Measurements from ENCODE around the gene NUDT8.
"Not testable (repeated sequence)": the region's sequence is repeated elsewhere in the genome, so short reads cannot be mapped to it uniquely, and the experiment has no call there.

Gene NUDT8

GRCh38 chr11:67619683-67620618, 9.8 kb downstream of the NUDT8 start:
- H3K9me3 ChIP-seq (ENCODE audit: control extremely low read depth in 1 of 5, control insufficient read depth in 4 of 5, insufficient read depth in 2 of 5, low read depth in 1 of 5, low read length in 4 of 5); H3K27ac ChIP-seq (ENCODE audit: insufficient read depth in 1 of 2, low read depth in 1 of 2, low read length in 2 of 2, poor library complexity in 1 of 2, severe bottlenecking in 2 of 2); DNase-seq; H3K36me3 ChIP-seq (ENCODE audit: control insufficient read depth in 4 of 4, insufficient read depth in 4 of 4, low read length in 3 of 4); H3K27me3 ChIP-seq (replicated peaks in 2 of 5; ENCODE audit: control insufficient read depth in 4 of 5, insufficient read depth in 5 of 5, low read length in 4 of 5); POLR2A ChIA-PET; H3K4me3 ChIP-seq (ENCODE audit: control insufficient read depth in 1 of 7, extremely low read depth in 1 of 7, insufficient read depth in 4 of 7, low read depth in 2 of 7, low read length in 6 of 7): not testable (repeated sequence)
- CTCF ChIA-PET, result interaction anchor here (0.9 to 8.7 kb wide), 2 partner anchors 10 to 11 kb away, joined by 4 to 81 read pairs; partner anchors contain the start of gene NUDT8
- peaks cover 0 to 15% (median 12%) of the 10 kb centered on the region in 4 experiments for H3K4me1 ChIP-seq (ENCODE audit: control extremely low read depth in 1 of 4, control insufficient read depth in 4 of 4, insufficient read depth in 4 of 4, low read length in 3 of 4)
- WGBS (ENCODE audit: insufficient coverage), result 98% methylated on average over 19 of the region's 33 CpGs

DNA sequence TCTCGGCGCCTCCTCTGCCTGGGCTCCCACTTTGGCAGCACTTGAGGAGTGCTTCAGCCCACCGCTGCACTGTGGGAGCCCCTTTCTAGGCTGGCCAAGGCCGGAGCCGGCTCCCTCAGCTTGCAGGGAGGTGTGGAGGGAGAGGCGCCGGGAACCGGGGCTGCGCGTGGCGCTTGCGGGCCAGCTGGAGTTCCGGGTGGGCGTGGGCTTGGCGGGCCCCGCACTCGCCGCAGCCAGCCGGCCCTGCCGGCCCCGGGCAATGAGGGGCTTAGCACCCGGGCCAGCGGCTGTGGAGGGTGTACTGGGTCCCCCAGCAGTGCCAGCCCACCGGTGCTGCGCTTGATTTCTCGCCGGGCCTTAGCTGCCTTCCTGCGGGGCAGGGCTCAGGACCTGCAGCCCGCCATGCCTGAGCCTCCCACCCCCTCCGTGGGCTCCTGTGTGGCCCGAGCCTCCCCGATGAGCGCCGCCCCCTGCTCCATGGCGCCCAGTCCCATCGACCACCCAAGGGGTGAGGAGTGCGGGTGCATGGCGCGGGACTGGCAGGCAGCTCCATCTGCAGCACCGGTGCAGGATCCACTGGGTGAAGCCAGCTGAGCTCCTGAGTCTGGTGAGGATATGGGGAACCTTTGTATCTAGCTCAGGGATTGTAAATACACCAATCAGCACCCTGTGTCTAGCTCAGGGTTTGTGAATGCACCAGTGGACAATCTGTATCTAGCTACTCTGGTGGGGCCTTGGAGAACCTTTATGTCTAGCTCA, 10.7 kb downstream of the NUDT8 start:
- H3K27me3 ChIP-seq (replicated peaks in 2 of 5; ENCODE audit: control insufficient read depth in 4 of 5, insufficient read depth in 5 of 5, low read length in 4 of 5); H3K27ac ChIP-seq (ENCODE audit: insufficient read depth in 1 of 2, low read depth in 1 of 2, low read length in 2 of 2, poor library complexity in 1 of 2, severe bottlenecking in 2 of 2); DNase-seq; POLR2A ChIA-PET; H3K9me3 ChIP-seq (ENCODE audit: control extremely low read depth in 1 of 5, control insufficient read depth in 4 of 5, insufficient read depth in 2 of 5, low read depth in 1 of 5, low read length in 4 of 5); H3K4me3 ChIP-seq (ENCODE audit: control insufficient read depth in 1 of 7, extremely low read depth in 1 of 7, insufficient read depth in 4 of 7, low read depth in 2 of 7, low read length in 6 of 7); H3K36me3 ChIP-seq (ENCODE audit: control insufficient read depth in 4 of 4, insufficient read depth in 4 of 4, low read length in 3 of 4): not testable (repeated sequence)
- CTCF ChIA-PET, result interaction anchor here (0.9 to 8.7 kb wide), 2 partner anchors 10 kb away, joined by 4 to 81 read pairs; partner anchors contain the start of gene NUDT8
- peaks cover 0 to 23% (median 21%) of the 10 kb centered on the region in 4 experiments for H3K4me1 ChIP-seq (ENCODE audit: control extremely low read depth in 1 of 4, control insufficient read depth in 4 of 4, insufficient read depth in 4 of 4, low read length in 3 of 4)
- 95% methylated on average over 29 of the region's 40 CpGs for WGBS (ENCODE audit: insufficient coverage)

DNA sequence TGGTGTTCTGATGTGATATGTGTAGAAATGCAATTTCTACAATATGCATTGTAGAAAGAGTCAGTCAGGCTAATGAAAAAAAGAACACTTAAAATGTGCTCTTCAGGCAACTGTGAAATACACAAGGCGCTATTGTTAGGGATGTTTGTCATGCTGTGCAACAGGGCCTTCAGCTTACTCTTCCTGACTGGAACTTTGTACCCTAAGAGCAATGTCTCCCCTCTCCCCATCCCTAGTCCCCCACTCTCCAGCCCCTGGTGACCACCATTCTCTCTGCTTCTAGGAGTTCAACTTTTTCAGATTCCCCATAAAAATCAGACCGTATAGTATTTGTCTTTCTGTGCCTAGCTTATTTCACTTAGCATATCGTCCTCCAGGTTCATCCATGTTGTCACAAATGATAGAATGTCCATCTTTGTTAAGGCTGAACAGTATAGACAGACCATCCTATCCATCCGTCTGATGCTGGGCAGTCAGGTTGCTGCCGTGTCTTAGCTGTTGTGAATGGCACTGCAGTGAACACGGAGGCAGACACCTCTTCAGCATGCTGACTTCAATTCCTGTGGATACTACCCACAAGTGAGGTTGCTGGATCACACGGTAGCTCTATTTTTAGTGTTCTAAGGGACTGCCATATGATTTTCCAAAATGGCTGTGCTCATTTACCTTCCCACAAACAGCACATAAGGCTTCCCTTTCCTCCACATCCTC, 12.3 kb downstream of the NUDT8 start:
- POLR2A ChIA-PET, result no interaction called here

DNA sequence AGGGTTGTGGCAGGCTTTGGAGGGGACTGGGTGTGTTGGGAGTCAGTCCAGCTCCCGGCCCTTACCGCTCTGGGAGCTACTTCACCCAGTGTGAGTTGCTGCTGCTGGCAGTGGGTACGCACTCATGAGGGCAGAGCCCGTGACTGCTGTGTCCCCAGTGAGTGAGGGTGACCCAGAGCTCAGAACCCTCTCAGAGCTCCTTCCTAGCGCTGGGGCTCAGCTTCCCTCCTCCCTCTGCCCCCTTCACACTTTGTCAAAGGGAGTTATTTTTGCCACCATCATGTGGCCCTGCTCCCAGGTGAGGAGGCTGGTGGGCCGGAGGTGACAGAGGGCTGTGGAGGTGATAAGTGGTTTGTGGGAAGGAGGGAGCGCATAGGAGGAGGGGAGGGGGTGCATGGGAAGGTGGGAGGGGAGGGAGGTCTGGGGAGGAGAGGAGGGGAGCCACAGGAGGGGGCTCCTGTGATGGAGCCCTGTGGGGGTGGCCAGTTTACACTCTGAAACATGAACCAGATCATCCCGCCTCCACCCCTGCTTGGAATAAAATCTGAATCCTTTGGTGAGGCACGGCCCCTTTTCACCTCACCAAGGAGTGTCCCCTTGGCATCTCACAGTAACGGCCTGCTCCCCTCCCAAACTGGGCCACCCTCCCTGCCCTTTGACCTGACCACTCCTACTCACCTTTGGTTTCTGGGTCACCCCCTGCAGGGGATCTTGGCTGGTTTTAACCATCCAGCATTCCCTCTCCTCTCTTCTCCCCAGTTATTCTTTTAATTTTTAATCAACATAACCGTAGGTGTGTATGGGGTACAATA, 13.1 kb downstream of the NUDT8 start:
- POLR2A ChIA-PET, result interaction anchor here (0.9 kb wide), 1 partner anchor 11 kb away, joined by 3 read pairs; no protein-coding TSS in a partner anchor

More for the DNA sequence above, 12.3 kb downstream of the NUDT8 start:
- CTCF ChIA-PET, result interaction anchor here (1.0 to 8.7 kb wide), 4 partner anchors 12 to 256 kb away, joined by 3 to 81 read pairs (median 4); partner anchors contain the start of genes GSTP1 and NUDT8
- Histone ChIP-seq H3K27ac (ENCODE audit: insufficient read depth in 1 of 2, low read depth in 1 of 2, low read length in 2 of 2, poor library complexity in 1 of 2, severe bottlenecking in 2 of 2) (no peak overlapping the region), H3K4me1 (ENCODE audit: control extremely low read depth in 1 of 4, control insufficient read depth in 4 of 4, insufficient read depth in 4 of 4, low read length in 3 of 4) (peaks cover 0 to 33% (median 32%) of the 10 kb centered on the region in 4 experiments), H3K36me3 (ENCODE audit: control insufficient read depth in 4 of 4, insufficient read depth in 4 of 4, low read length in 3 of 4) (peaks cover 0 to 9% (median 7%) of the 10 kb centered on the region in 4 experiments), H3K9me3 (ENCODE audit: control extremely low read depth in 1 of 5, control insufficient read depth in 4 of 5, insufficient read depth in 2 of 5, low read depth in 1 of 5, low read length in 4 of 5) (no peaks in the 10 kb centered on the region), H3K27me3 (replicated peaks in 2 of 5; ENCODE audit: control insufficient read depth in 4 of 5, insufficient read depth in 5 of 5, low read length in 4 of 5) (no peaks in the 10 kb centered on the region), H3K4me3 (ENCODE audit: control insufficient read depth in 1 of 7, extremely low read depth in 1 of 7, insufficient read depth in 4 of 7, low read depth in 2 of 7, low read length in 6 of 7) (no peak overlapping the region)
- no peak for DNase-seq
- 100% methylated on average over 6 of the region's 7 CpGs for WGBS (ENCODE audit: insufficient coverage)

DNA sequence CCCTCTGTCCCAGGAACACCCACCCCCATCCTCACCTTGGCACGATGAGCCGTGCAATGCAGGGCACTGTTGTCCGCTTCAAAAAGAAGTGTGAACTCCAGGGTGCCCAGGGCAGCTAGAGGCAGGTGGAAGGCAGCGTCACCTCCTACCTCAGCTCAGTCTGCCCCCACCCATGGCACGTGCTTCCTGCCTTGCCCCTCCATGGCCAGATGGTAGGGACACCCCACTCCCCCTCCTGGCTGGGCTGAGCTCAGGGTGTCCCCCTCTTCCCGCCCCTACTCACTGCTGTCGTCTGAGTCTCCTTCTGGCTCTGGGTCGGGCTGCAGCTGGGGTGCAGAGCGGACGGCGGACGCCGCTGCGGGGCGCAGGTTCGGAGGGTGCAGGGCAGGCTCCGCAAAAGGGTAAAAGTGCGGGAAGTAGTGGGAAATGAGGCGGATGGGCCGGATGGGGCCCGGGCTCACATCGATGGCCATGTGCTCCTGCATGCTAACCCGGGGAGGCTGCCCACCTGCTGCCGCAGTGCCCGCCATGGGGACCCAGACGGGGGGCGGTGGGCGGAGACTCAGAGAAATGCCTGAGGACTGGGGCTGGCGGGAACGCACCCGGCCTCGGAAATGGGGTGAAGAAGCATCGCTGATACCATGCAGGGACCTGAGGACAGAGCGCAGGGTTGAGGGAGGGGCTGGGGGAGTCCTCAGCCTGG, 13.9 kb downstream of the NUDT8 start:
- CTCF ChIA-PET, result interaction anchor here (1.4 to 8.7 kb wide), 7 partner anchors 14 to 46 kb away, joined by 3 to 81 read pairs (median 6); partner anchors contain the start of genes GSTP1, NUDT8 and TBX10
- H3K4me3 ChIP-seq (ENCODE audit: control insufficient read depth in 1 of 7, extremely low read depth in 1 of 7, insufficient read depth in 4 of 7, low read depth in 2 of 7, low read length in 6 of 7), result peak overlapping the region in 1 of 7 experiments; percentile 53
- peaks cover 2 to 24% (median 18%) of the 10 kb centered on the region in 4 experiments for H3K36me3 ChIP-seq (ENCODE audit: control insufficient read depth in 4 of 4, insufficient read depth in 4 of 4, low read length in 3 of 4)
- H3K9me3 ChIP-seq (ENCODE audit: control extremely low read depth in 1 of 5, control insufficient read depth in 4 of 5, insufficient read depth in 2 of 5, low read depth in 1 of 5, low read length in 4 of 5), result no peaks in the 10 kb centered on the region
- WGBS (ENCODE audit: insufficient coverage), result 62% methylated on average over 30 of the region's 34 CpGs
- POLR2A ChIA-PET, result interaction anchor here (0.8 to 0.9 kb wide), 2 partner anchors 12 to 33 kb away, joined by 3 to 4 read pairs; partner anchors contain the start of gene GSTP1
- H3K4me1 ChIP-seq (ENCODE audit: control extremely low read depth in 1 of 4, control insufficient read depth in 4 of 4, insufficient read depth in 4 of 4, low read length in 3 of 4), result peaks cover 0 to 33% (median 32%) of the 10 kb centered on the region in 4 experiments
- H3K27ac ChIP-seq (ENCODE audit: insufficient read depth in 1 of 2, low read depth in 1 of 2, low read length in 2 of 2, poor library complexity in 1 of 2, severe bottlenecking in 2 of 2), result no peak overlapping the region
- no peaks in the 10 kb centered on the region for H3K27me3 ChIP-seq (replicated peaks in 2 of 5; ENCODE audit: control insufficient read depth in 4 of 5, insufficient read depth in 5 of 5, low read length in 4 of 5)
- DNase-seq, result peak in 2 of 3 donors; percentile 38 to 57

More for the DNA sequence above, 13.1 kb downstream of the NUDT8 start:
- WGBS (ENCODE audit: insufficient coverage), result 77% methylated on average over 10 of the region's 11 CpGs
- Histone ChIP-seq H3K36me3 (ENCODE audit: control insufficient read depth in 4 of 4, insufficient read depth in 4 of 4, low read length in 3 of 4) (peaks cover 2 to 16% (median 13%) of the 10 kb centered on the region in 4 experiments), H3K4me3 (ENCODE audit: control insufficient read depth in 1 of 7, extremely low read depth in 1 of 7, insufficient read depth in 4 of 7, low read depth in 2 of 7, low read length in 6 of 7) (no peak overlapping the region), H3K27me3 (replicated peaks in 2 of 5; ENCODE audit: control insufficient read depth in 4 of 5, insufficient read depth in 5 of 5, low read length in 4 of 5) (no peaks in the 10 kb centered on the region), H3K4me1 (ENCODE audit: control extremely low read depth in 1 of 4, control insufficient read depth in 4 of 4, insufficient read depth in 4 of 4, low read length in 3 of 4) (peaks cover 0 to 33% (median 32%) of the 10 kb centered on the region in 4 experiments), H3K27ac (ENCODE audit: insufficient read depth in 1 of 2, low read depth in 1 of 2, low read length in 2 of 2, poor library complexity in 1 of 2, severe bottlenecking in 2 of 2) (no peak overlapping the region), H3K9me3 (ENCODE audit: control extremely low read depth in 1 of 5, control insufficient read depth in 4 of 5, insufficient read depth in 2 of 5, low read depth in 1 of 5, low read length in 4 of 5) (no peaks in the 10 kb centered on the region)
- no peak for DNase-seq
- CTCF ChIA-PET, result interaction anchor here (1.0 to 8.7 kb wide), 5 partner anchors 13 to 46 kb away, joined by 3 to 81 read pairs (median 5); partner anchors contain the start of genes GSTP1, NUDT8 and TBX10

Measured in common myeloid progenitor, CD34-positive (primary cell).